ENCODE data around the gene HLA-F. TPM values are rescaled to one million over a fixed set of nuclear protein-coding genes. Genes with fewer than 3 reads are reported as not detected.
A peak's percentile ranks its signal among the peaks of the same experiment; 100 is the strongest.

HLA-F gene
- total RNA-seq, 1 donor from 2014 or later = 27.2 TPM

GRCh38 chr6:29737707-29738630 is 14.7 kb downstream of the HLA-F start:
- ATAC-seq (ENCODE audit: poor library complexity) (peak; percentile 87), DNase-seq (peak; percentile 57)
- intact Hi-C loops (cut with DNase I) = no loop called here

- ATAC-seq (ENCODE audit: poor library complexity) = no peak
- intact Hi-C loops (cut with DNase I) = no loop called here
- DNase-seq = no peak
Observed at GRCh38 chr6:29739136-29739881, 16.1 kb downstream of the HLA-F start.

GRCh38 chr6:29739882-29740261 is 16.6 kb downstream of the HLA-F start:
- ATAC-seq (ENCODE audit: poor library complexity) (no peak), DNase-seq (no peak)
- intact Hi-C loops (cut with DNase I) = no loop called here

- intact Hi-C loops (cut with DNase I) = no loop called here
- ATAC-seq (ENCODE audit: poor library complexity) (no peak), DNase-seq (no peak)
Observed at GRCh38 chr6:29741592-29741991, 18.4 kb downstream of the HLA-F start.

- intact Hi-C loops (cut with DNase I) = no loop called here
- ATAC-seq (ENCODE audit: poor library complexity) (no peak), DNase-seq (no peak)
Observed at GRCh38 chr6:29742127-29742526, 18.9 kb downstream of the HLA-F start.

GRCh38 chr6:29743025-29743424 is 19.8 kb downstream of the HLA-F start:
- ATAC-seq (ENCODE audit: poor library complexity) (no peak), DNase-seq (no peak)
- intact Hi-C loops (cut with DNase I) = no loop called here

- DNase-seq (no peak), ATAC-seq (ENCODE audit: poor library complexity) (no peak)
- intact Hi-C loops (cut with DNase I) = no loop called here
Observed at GRCh38 chr6:29743568-29743967, 20.3 kb downstream of the HLA-F start.

- intact Hi-C loops (cut with DNase I) = no loop called here
- ATAC-seq (ENCODE audit: poor library complexity) = no peak
- no peak for DNase-seq
Observed at GRCh38 chr6:29744131-29744530, 20.9 kb downstream of the HLA-F start.

- DNase-seq (no peak), ATAC-seq (ENCODE audit: poor library complexity) (no peak)
- intact Hi-C loops (cut with DNase I) = no loop called here
Observed at GRCh38 chr6:29744621-29745020, 21.4 kb downstream of the HLA-F start.

GRCh38 chr6:29745386-29745785 is 22.2 kb downstream of the HLA-F start:
- no peak for ATAC-seq (ENCODE audit: poor library complexity)
- no peak for DNase-seq
- intact Hi-C loops (cut with DNase I) = no loop called here

GRCh38 chr6:29745855-29746449 is 22.7 kb downstream of the HLA-F start:
- DNase-seq (no peak), ATAC-seq (ENCODE audit: poor library complexity) (no peak)
- intact Hi-C loops (cut with DNase I) = no loop called here

- DNase-seq (no peak), ATAC-seq (ENCODE audit: poor library complexity) (no peak)
- intact Hi-C loops (cut with DNase I) = no loop called here
Observed at GRCh38 chr6:29746846-29747687, 23.8 kb downstream of the HLA-F start.

GRCh38 chr6:29747688-29748250 is 24.5 kb downstream of the HLA-F start:
- ATAC-seq (ENCODE audit: poor library complexity) (no peak), DNase-seq (no peak)
- intact Hi-C loops (cut with DNase I) = no loop called here

- ATAC-seq (ENCODE audit: poor library complexity) = peak; percentile 92
- peak; percentile 96 for DNase-seq
- intact Hi-C loops (cut with DNase I) = no loop called here
Observed at GRCh38 chr6:29748391-29749307, 25.4 kb downstream of the HLA-F start.

GRCh38 chr6:29749308-29749662 is 26.1 kb downstream of the HLA-F start:
- intact Hi-C loops (cut with DNase I) = no loop called here
- DNase-seq = no peak
- peak; percentile 30 for ATAC-seq (ENCODE audit: poor library complexity)

GRCh38 chr6:29749668-29750067 is 26.4 kb downstream of the HLA-F start:
- intact Hi-C loops (cut with DNase I) = loop anchor here (10.0 kb wide), 1 partner anchor 45 kb away; no protein-coding TSS in a partner anchor
- ATAC-seq (ENCODE audit: poor library complexity) = no peak
- DNase-seq = no peak

GRCh38 chr6:29750709-29751108 is 27.5 kb downstream of the HLA-F start:
- no peak for DNase-seq
- intact Hi-C loops (cut with DNase I) = loop anchor here (10.0 kb wide), 1 partner anchor 46 kb away; no protein-coding TSS in a partner anchor
- no peak for ATAC-seq (ENCODE audit: poor library complexity)
